Measurements from ENCODE around the gene TRIM36.

Gene TRIM36

GRCh38 chr5:115166744-115167393 lies 2.8 kb downstream of the TRIM36 start:
- no peak for DNase-seq

- DNase-seq: no peak
Measured at GRCh38 chr5:115165790-115166189, 3.9 kb downstream of the TRIM36 start.

GRCh38 chr5:115160975-115161475 lies 8.7 kb downstream of the TRIM36 start:
- no peak for DNase-seq

DNA sequence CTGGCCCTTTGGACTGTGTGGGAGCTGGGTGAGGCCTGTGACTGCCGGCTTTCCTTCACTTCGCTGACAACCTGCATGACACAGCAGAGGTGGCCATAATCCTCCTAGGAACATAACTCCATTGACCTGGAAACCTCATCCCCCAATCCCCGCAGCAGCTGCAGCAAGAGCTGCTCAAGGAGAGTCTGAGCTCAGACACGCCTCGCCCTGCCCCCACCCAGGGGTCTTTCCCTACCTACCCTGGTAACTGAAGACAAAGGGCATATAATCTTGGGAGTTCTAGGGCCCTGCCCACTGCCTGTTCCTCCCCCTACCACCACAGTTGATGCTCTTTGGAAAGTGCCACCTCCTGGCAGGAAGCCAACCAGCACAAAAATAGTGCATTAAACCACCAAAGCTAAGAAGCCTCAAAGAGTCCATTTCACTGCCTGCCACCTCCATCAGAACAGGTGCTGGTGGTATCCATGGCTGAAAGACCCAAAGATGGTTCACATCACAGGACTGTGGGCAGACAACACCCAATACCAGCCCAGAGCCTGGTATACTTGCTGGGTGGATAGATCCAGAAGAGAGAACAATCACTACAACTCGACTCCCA lies 18.4 kb downstream of the TRIM36 start:
- DNase-seq: peak; percentile 39

GRCh38 chr5:115150512-115150911 lies 19.2 kb downstream of the TRIM36 start:
- DNase-seq: no peak

DNA sequence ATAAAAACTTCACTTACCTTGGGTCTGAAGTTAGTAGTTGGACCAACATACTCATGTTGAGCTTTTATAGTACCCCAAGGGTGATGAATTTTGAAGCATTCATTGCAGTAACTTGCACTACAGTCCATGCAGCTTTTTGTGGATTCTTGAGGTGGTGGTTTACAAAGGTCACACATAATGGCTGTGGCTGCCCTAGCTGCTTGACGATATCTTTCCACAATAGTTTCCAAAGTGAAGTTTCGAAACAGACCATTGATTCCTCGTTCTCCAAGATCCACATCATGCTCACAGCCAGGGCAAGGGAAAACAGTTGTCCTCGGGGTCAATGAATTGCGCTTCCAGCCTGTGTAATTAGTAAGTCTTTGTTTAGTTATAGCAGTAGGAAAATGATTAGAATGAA lies 22.7 kb downstream of the TRIM36 start:
- no peak for DNase-seq

DNA sequence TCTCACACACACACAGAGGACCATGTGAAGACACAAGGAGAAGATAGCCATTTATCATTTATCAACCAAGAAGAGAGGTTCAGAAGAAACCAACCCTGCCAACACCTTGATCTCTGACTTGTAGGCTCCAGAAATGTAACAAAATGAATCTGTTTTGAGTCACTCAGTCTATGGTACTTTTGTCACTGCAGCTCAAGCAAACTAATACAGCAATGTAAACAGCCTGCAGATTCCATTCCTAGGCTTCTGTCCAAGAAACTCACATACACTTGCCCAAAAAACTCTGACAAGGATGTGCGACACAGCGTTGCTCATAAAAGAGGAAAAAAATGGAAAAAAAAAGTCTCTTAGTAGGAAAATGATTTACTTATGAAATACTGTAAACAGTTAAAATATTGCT lies 33.4 kb downstream of the TRIM36 start:
- DNase-seq: no peak

DNA sequence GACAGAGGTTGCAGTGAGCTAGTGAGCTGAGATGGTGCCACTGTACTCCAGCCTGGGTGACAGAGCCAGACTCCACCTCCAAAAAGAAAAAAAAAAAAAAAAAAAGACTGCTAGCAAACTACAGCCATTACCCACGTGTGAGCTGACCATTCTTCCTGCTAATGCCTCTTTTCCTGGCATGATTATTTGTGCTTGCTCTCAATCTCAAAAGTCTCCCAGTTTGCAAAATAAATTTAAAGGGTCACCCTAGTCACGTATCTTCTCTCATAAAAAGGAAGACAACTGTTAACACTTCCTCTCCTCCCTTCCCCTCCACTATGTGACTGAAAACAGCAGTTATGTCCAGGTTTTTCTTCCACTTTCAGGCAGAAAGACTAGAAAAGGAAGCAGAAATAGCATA lies 37.2 kb downstream of the TRIM36 start:
- no peak for DNase-seq

GRCh38 chr5:115126303-115126702 lies 43.4 kb downstream of the TRIM36 start:
- no peak for DNase-seq

DNA sequence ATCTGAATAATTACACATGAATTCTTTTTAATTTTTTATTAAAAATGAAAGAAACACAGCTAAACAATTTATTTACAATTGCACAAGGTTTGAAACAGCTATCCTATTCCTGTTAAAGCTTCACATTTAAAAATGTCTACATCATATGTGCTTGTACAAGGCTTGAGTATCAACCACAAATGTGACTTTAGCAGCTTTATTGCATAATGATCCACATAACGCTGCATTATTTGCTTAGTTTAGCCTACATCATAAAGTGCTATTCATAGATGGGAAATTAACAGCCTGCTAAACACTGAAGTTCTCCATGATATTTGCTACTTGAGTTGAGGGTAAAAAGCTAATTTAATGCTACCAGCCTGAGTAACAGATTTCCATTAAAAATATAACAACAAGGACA lies 45.0 kb downstream of the TRIM36 start:
- DNase-seq: no peak

DNA sequence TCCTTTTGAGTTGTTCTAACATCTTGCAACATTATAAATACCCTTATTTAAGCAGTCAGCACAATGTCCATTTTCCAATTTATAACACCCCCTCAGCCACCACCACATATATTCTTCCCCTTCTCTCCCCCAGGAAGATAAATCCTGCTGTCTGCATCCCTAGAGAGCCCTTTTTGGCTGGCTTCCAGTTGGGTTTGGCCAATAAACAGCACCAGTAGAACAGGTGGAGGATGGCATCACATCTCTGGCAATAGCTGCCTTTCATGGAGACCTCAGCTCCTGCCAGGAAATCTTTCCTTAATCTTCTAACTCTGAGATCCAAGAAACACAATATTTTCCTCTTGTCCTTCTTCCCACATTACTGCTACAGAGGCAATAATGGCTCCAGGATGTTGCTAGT lies 53.7 kb downstream of the TRIM36 start:
- no peak for DNase-seq

DNA sequence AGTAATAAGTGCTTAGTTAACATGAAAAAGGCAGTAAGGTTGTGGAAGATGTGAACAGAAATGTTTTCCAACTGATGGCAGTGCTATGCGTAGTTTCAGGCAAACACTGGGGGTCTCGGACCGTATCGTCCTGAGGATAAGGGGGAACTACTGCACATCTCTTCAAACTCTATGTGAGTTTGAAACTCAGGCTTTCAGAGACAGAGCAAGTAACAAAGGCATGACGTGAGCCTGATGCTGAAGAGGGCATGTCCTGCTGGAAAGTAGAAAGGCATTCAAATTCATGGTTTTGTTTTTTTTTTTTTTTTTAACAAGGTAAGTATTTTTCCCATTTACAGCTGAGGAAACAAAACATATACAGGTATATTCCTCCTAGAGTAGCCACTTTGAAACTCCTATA lies 59.9 kb downstream of the TRIM36 start:
- no peak for DNase-seq

DNA sequence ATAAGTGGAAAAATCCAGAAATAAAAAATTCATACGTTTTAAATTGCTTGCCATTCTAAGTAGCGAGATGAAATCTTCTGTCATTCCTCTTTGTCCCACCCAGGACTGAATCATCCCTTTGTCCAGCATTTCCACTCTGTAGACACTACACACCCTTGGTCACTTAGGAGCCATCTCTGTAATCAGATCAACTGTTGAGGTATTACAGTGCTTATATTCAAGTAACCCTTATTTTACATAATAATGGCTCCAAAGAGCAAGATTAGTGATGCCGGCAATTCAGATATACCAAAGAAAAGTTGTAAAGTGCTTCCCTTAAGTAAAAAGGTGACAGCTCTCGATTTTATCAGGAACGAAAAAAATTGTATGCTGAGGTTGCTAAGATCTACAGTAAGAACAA lies 60.4 kb downstream of the TRIM36 start:
- DNase-seq: no peak

- DNase-seq: peak; percentile 93
Measured at GRCh38 chr5:115100319-115100955, 69.3 kb downstream of the TRIM36 start.

DNA sequence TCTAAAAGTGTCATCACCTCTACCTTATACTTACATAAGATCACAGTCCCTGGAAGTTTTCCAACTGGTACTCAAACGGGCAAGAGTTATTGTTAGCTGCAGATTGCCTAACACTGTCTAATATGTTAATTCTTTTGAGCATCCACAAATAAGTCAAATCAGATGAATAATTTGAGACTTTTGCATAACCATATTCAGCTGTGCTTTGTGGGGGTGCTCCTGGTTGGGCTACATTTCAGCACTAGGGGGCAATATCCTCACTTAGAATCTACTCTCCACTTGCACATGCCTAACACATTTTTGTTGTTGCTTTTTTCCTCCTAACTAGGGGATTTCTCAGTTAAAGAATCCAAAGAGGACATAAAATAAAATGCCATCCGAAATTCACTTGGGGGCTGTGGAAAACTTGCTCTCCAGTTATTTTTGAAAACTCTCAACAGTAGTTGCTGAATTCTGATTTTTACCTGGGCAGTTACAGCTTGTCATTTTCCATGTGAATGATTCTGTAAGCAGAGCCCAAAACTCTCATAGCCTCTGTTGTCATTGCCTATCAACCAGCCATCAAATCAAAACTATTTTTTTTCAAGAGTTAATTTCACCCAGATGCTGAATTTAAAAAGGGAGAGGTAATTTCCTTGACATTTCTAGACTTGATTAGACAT lies 71.5 kb downstream of the TRIM36 start:
- peak; percentile 82 for DNase-seq

DNA sequence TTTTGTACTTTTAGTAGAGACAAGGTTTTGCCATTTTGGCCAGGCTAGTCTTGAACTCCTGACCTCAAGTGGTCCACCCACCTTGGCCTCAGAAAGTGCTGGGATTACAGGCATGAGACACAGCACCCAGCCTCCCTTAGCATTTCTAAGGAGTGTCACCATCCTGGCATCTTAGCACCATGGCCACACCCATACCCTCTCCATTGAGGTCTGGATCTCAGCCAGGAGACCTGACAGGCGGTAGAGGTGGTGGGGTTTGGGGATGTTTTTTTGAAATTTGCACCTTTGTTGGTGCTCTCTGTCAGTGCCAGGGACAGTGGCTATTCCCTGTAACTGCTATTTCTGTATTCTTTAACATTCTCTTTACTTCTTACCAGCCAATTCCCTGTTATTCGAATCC lies 72.5 kb downstream of the TRIM36 start:
- no peak for DNase-seq

- DNase-seq: no peak
Measured at GRCh38 chr5:115096034-115096769, 73.5 kb downstream of the TRIM36 start.

- no peak for DNase-seq
Measured at GRCh38 chr5:115087951-115088350, 81.8 kb downstream of the TRIM36 start.

DNA sequence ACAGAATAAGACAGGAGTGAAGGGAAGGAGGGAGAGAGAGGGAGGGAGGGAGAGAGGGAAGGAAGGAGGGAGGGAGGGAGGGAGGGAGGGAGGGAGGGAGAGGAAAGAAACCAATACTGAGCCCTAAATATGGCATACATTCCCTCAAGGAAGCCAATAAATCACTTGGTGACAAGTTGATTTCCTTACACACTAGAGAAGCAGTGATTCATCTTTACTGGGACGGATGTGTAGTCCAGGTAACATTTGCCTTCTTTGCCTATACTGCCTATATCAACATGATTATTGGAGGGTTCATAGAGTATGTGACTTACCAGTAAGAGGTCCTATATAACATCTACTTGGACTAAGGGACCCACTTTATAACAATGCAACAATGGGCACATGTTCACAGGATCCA lies 83.2 kb downstream of the TRIM36 start:
- no peak for DNase-seq

DNA sequence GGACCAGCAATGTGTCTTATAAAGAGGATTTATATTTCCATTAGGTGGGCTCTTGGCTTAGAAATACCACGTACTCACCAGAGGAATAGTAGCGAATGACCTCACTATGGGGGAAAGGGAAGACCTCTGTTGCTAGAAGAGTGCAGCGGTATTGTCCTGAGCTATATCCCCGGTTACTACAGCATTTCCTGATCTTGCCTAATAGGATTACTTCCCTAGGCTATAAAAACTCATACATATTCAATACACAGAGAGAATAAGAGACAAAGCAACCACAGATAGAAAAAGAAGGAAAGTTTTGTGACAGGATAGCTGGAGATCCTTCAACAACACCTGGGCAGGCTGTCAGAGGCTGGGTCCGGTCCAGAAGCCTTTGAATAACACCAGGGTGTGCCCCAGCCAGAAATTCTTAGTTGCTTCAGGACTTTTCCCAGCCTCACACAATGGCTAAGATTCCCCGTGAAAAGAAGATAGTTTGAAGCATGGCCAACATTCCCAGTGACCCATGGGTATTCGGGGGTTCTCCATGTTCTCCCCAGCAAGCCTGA lies 85.4 kb downstream of the TRIM36 start:
- DNase-seq: no peak

GRCh38 chr5:115079924-115080623 lies 89.6 kb downstream of the TRIM36 start:
- no peak for DNase-seq

Data from eye (tissue), 1 donor.